ENCODE measurements around the gene ZNF726. TPM values are rescaled to one million over a fixed set of nuclear protein-coding genes. Genes with fewer than 3 reads are reported as not detected.

ZNF726 gene
- total RNA-seq, 1 donor from 2014 or later, result 0.30 TPM

GRCh38 chr19:23980805-23981204 lies 66.1 kb downstream of the ZNF726 start:
- Histone ChIP-seq H3K4me3 (no peak overlapping the region), H3K36me3 (no peaks in the 10 kb centered on the region), H3K4me1 (no peaks in the 10 kb centered on the region), H3K9me3 (replicated peaks) (no peaks in the 10 kb centered on the region), H3K27me3 (ENCODE audit: low read depth) (no peaks in the 10 kb centered on the region), H3K27ac (replicated peaks) (no peak overlapping the region)
- intact Hi-C loops (cut with micrococcal nuclease), result no loop called here
- no peak for TF ChIP-seq CTCF (IDR thresholded peaks at IDR 0.05; ENCODE audit: borderline replicate concordance)
- DNase-seq, result no peak

- intact Hi-C loops (cut with micrococcal nuclease), result no loop called here
- H3K27ac ChIP-seq (replicated peaks), result no peak overlapping the region
- no peaks in the 10 kb centered on the region for H3K4me1 ChIP-seq
- DNase-seq, result no peak
- H3K36me3 ChIP-seq, result no peaks in the 10 kb centered on the region
- TF ChIP-seq CTCF (IDR thresholded peaks at IDR 0.05; ENCODE audit: borderline replicate concordance), result no peak
- H3K27me3 ChIP-seq (ENCODE audit: low read depth), result no peaks in the 10 kb centered on the region
- no peak overlapping the region for H3K4me3 ChIP-seq
- no peaks in the 10 kb centered on the region for H3K9me3 ChIP-seq (replicated peaks)
Measured at GRCh38 chr19:23981863-23982262, 67.2 kb downstream of the ZNF726 start.

- DNase-seq, result no peak
- Histone ChIP-seq H3K36me3 (no peaks in the 10 kb centered on the region), H3K9me3 (replicated peaks) (no peaks in the 10 kb centered on the region), H3K4me3 (no peak overlapping the region), H3K27ac (replicated peaks) (no peak overlapping the region), H3K27me3 (ENCODE audit: low read depth) (no peaks in the 10 kb centered on the region), H3K4me1 (no peaks in the 10 kb centered on the region)
- no peak for TF ChIP-seq CTCF (IDR thresholded peaks at IDR 0.05; ENCODE audit: borderline replicate concordance)
- intact Hi-C loops (cut with micrococcal nuclease), result no loop called here
Measured at GRCh38 chr19:23983406-23983805, 68.7 kb downstream of the ZNF726 start.

Other genes starting within 250 kb of the ZNF726 start
- gene ZNF675, start 227.7 kb upstream of the ZNF726 start, total RNA-seq, result 3.3 TPM
- 0.25 TPM for gene ZNF681, start 156.0 kb upstream of the ZNF726 start, total RNA-seq
- gene ZNF254, start 172.3 kb downstream of the ZNF726 start, total RNA-seq, result 8.4 TPM